Choroid plexus epithelial cell (primary cell): Measurements from ENCODE around the gene ZFP92.

Experiments
- DNase-seq: peaks from one replicate; pipeline ENCODE4 v3.0.0-alpha.2; 2010; ENCODE audit warnings: low read depth
- H3K4me3 ChIP-seq: 2 replicates; pipeline ENCODE4 v1.5.1; 2011; ENCODE audit warnings: low read depth, mild to moderate bottlenecking, control low read depth, low read length, moderate library complexity
- CTCF ChIP-seq: conservative IDR thresholded peaks from 2 replicates; pipeline ENCODE4 v1.5.1; 2011; ENCODE audit warnings: low read depth, mild to moderate bottlenecking, control low read depth, inconsistent platforms, low read length, moderate library complexity

ZFP92 gene

GRCh38 chrX:153411255-153411987 is at the start of gene ZFP92:
Gene ZFP92, plus strand, starts transcription at chrX:153411472. Its CDS starts 6,851 bp downstream, at chrX:153418323.
- peak; percentile 4 for DNase-seq
- no peak for TF ChIP-seq CTCF
- peak within 1 kb of the TSS; percentile 54 for H3K4me3 ChIP-seq

- DNase-seq = no peak
- H3K4me3 ChIP-seq = no peak overlapping the region
- no peak for TF ChIP-seq CTCF
Measured at GRCh38 chrX:153361781-153362397, 49.4 kb upstream of the ZFP92 start.

- no peak for DNase-seq
- TF ChIP-seq CTCF = no peak
Measured at GRCh38 chrX:153365670-153366069, 45.6 kb upstream of the ZFP92 start.

GRCh38 chrX:153366119-153366518 is 45.2 kb upstream of the ZFP92 start:
- H3K4me3 ChIP-seq = no peak overlapping the region
- TF ChIP-seq CTCF = no peak
- DNase-seq = no peak

More at GRCh38 chrX:153365670-153366069, 45.6 kb upstream of the ZFP92 start:
- no peak overlapping the region for H3K4me3 ChIP-seq

GRCh38 chrX:153366878-153367538 is 44.3 kb upstream of the ZFP92 start:
- TF ChIP-seq CTCF = no peak
- no peak overlapping the region for H3K4me3 ChIP-seq
- no peak for DNase-seq

- TF ChIP-seq CTCF = no peak
- peak; percentile 34 for DNase-seq
Measured at GRCh38 chrX:153370293-153371055, 40.8 kb upstream of the ZFP92 start.

More at GRCh38 chrX:153370293-153371055, 40.8 kb upstream of the ZFP92 start:
- no peak overlapping the region for H3K4me3 ChIP-seq
